MG63 (cell line): ENCODE results near the gene OR52K2. TPM values are rescaled to one million over a fixed set of nuclear protein-coding genes. Genes with fewer than 3 reads are reported as not detected.
A peak's percentile ranks its signal among the peaks of the same experiment; 100 is the strongest.
"Not testable (repeated sequence)": the region's sequence is repeated elsewhere in the genome, so short reads cannot be mapped to it uniquely, and the experiment has no call there.

Source experiments
- DNase-seq: peaks from one replicate; pipeline ENCODE4 v3.0.0-alpha.2; 2020
- H3K27me3 ChIP-seq: fragments of 250-450 bp; sonication (Bioruptor Pico); 2 replicates; pipeline ENCODE4 v1.5.1; 2020; ENCODE audit warnings: mild to moderate bottlenecking, moderate library complexity
- H3K36me3 ChIP-seq: fragments of 250-450 bp; sonication (Bioruptor Pico); 2 replicates; pipeline ENCODE4 v1.5.1; 2020; ENCODE audit warnings: mild to moderate bottlenecking, moderate library complexity
- H3K4me3 ChIP-seq: fragments of 250-450 bp; sonication (Bioruptor Pico); 2 replicates; pipeline ENCODE4 v1.5.1; 2020; ENCODE audit warnings: mild to moderate bottlenecking, moderate library complexity
- H3K9me3 ChIP-seq: fragments of 250-450 bp; sonication (Bioruptor Pico); 2 replicates; pipeline ENCODE4 v1.5.1; 2020; ENCODE audit warnings: mild to moderate bottlenecking, moderate library complexity
- total RNA-seq: library from RNA; depleted of rRNA; stranded (reverse); fragments of >200 nt; shearing (Covaris generic); gene quantifications from 2 replicates; pipeline ENCODE4 v1.2.3, GENCODE V29; 2014; ENCODE audit warnings: low replicate concordance

OR52K2 gene
- total RNA-seq, 1 experiment from 2014 or later: not detected

GRCh38 chr11:4466131-4466870 lies 17.2 kb downstream of the OR52K2 start:
- no peaks in the 10 kb centered on the region for H3K27me3 ChIP-seq
- H3K9me3 ChIP-seq: no peaks in the 10 kb centered on the region
- no peaks in the 10 kb centered on the region for H3K36me3 ChIP-seq
- peak; percentile 3 for DNase-seq
- H3K4me3 ChIP-seq: no peak overlapping the region

- Histone ChIP-seq H3K4me3 (no peak overlapping the region), H3K9me3 (no peaks in the 10 kb centered on the region), H3K27me3 (no peaks in the 10 kb centered on the region)
Observed at GRCh38 chr11:4466871-4467442, 17.9 kb downstream of the OR52K2 start.

GRCh38 chr11:4467811-4468606 lies 18.9 kb downstream of the OR52K2 start:
- Histone ChIP-seq H3K27me3 (no peaks in the 10 kb centered on the region), H3K4me3 (no peak overlapping the region), H3K9me3 (no peaks in the 10 kb centered on the region), H3K36me3 (no peaks in the 10 kb centered on the region)
- no peak for DNase-seq

More at GRCh38 chr11:4466871-4467442, 17.9 kb downstream of the OR52K2 start:
- no peaks in the 10 kb centered on the region for H3K36me3 ChIP-seq
- no peak for DNase-seq

- Histone ChIP-seq H3K27me3 (no peaks in the 10 kb centered on the region), H3K36me3 (no peaks in the 10 kb centered on the region), H3K4me3 (no peak overlapping the region), H3K9me3 (no peaks in the 10 kb centered on the region)
- DNase-seq: no peak
Observed at GRCh38 chr11:4479644-4480043, 30.5 kb downstream of the OR52K2 start.

GRCh38 chr11:4480577-4481239 lies 31.6 kb downstream of the OR52K2 start:
- Histone ChIP-seq H3K9me3 (no peaks in the 10 kb centered on the region), H3K36me3 (no peaks in the 10 kb centered on the region), H3K4me3 (no peak overlapping the region), H3K27me3 (no peaks in the 10 kb centered on the region)
- DNase-seq: no peak

GRCh38 chr11:4481240-4481582 lies 32.1 kb downstream of the OR52K2 start:
- no peak for DNase-seq
- Histone ChIP-seq H3K27me3 (no peaks in the 10 kb centered on the region), H3K9me3 (no peaks in the 10 kb centered on the region), H3K36me3 (no peaks in the 10 kb centered on the region), H3K4me3 (no peak overlapping the region)

GRCh38 chr11:4482445-4482844 lies 33.4 kb downstream of the OR52K2 start, which contains the start of gene OR52K1:
TSS of gene OR52K1 (plus strand) at chr11:4482646. CDS start at chr11:4488901, 6,255 bp downstream.
- no peak for DNase-seq

GRCh38 chr11:4484310-4484709 lies 35.2 kb downstream of the OR52K2 start:
- Histone ChIP-seq H3K27me3 (0 out of 2 replicates have a peak, but pooled peaks cover 2% of the 10 kb centered on the region), H3K9me3 (no peaks in the 10 kb centered on the region), H3K36me3 (no peaks in the 10 kb centered on the region), H3K4me3 (no peak overlapping the region)
- no peak for DNase-seq

More at GRCh38 chr11:4482445-4482844, 33.4 kb downstream of the OR52K2 start, which contains the start of gene OR52K1:
- no peaks in the 10 kb centered on the region for H3K36me3 ChIP-seq
- H3K4me3 ChIP-seq: no peak within 1 kb of the TSS
- H3K9me3 ChIP-seq: no peaks in the 10 kb centered on the region
- 0 out of 2 replicates have a peak, but pooled peaks cover 2% of the 10 kb centered on the region for H3K27me3 ChIP-seq

- not testable (repeated sequence) for DNase-seq, H3K9me3 ChIP-seq, H3K36me3 ChIP-seq, H3K4me3 ChIP-seq, H3K27me3 ChIP-seq
Observed at GRCh38 chr11:4491405-4491804, 42.3 kb downstream of the OR52K2 start.

GRCh38 chr11:4491878-4492606 lies 42.9 kb downstream of the OR52K2 start:
- no peaks in the 10 kb centered on the region for H3K9me3 ChIP-seq
- no peaks in the 10 kb centered on the region for H3K27me3 ChIP-seq
- no peak for DNase-seq
- H3K4me3 ChIP-seq: no peak overlapping the region
- no peaks in the 10 kb centered on the region for H3K36me3 ChIP-seq

GRCh38 chr11:4493480-4493818 lies 44.4 kb downstream of the OR52K2 start:
- Histone ChIP-seq H3K9me3 (no peaks in the 10 kb centered on the region), H3K4me3 (no peak overlapping the region), H3K27me3 (no peaks in the 10 kb centered on the region), H3K36me3 (no peaks in the 10 kb centered on the region)
- DNase-seq: no peak

GRCh38 chr11:4495487-4495886 lies 46.4 kb downstream of the OR52K2 start:
- no peak for DNase-seq
- no peaks in the 10 kb centered on the region for H3K36me3 ChIP-seq
- H3K9me3 ChIP-seq: no peaks in the 10 kb centered on the region
- H3K27me3 ChIP-seq: no peaks in the 10 kb centered on the region
- H3K4me3 ChIP-seq: no peak overlapping the region

- no peak overlapping the region for H3K4me3 ChIP-seq
- no peaks in the 10 kb centered on the region for H3K27me3 ChIP-seq
- no peak for DNase-seq
Observed at GRCh38 chr11:4495986-4496385, 46.9 kb downstream of the OR52K2 start.

GRCh38 chr11:4496557-4497248 lies 47.6 kb downstream of the OR52K2 start:
- no peak for DNase-seq
- no peaks in the 10 kb centered on the region for H3K9me3 ChIP-seq
- no peaks in the 10 kb centered on the region for H3K36me3 ChIP-seq
- H3K27me3 ChIP-seq: no peaks in the 10 kb centered on the region
- no peak overlapping the region for H3K4me3 ChIP-seq

More at GRCh38 chr11:4495986-4496385, 46.9 kb downstream of the OR52K2 start:
- Histone ChIP-seq H3K9me3 (no peaks in the 10 kb centered on the region), H3K36me3 (no peaks in the 10 kb centered on the region)
